ENCODE data around the gene FKBP1A. TPM values are rescaled to one million over a fixed set of nuclear protein-coding genes. Genes with fewer than 3 reads are reported as not detected.

The FKBP1A gene
- total and polyA plus RNA-seq, 12 donors, result 51.7 to 917 (median 137) TPM

GRCh38 chr20:1375515-1375914 lies 17.3 kb downstream of the FKBP1A start:
- H3K4me1 ChIP-seq (replicated peaks in 1 of 2), result peaks cover 27 to 76% of the 10 kb centered on the region in 2 donors
- H3K4me3 ChIP-seq, result no peak overlapping the region
- DNase-seq, result peak in 1 of 7 donors; percentile 49
- peak overlapping the region in 2 of 5 donors; percentile 65 to 71 for H3K27ac ChIP-seq
- intact Hi-C loops (cut with DNase I), result no loop called here
- peaks cover 0 to 25% of the 10 kb centered on the region in 2 donors for H3K36me3 ChIP-seq (replicated peaks in 1 of 2)
- H3K9me3 ChIP-seq (replicated peaks in 1 of 3), result no peaks in the 10 kb centered on the region
- no peaks in the 10 kb centered on the region for H3K27me3 ChIP-seq
- TF ChIP-seq POLR2A (IDR thresholded peaks at IDR 0.05) (no peak), CTCF (IDR thresholded peaks at IDR 0.05) (no peak)
- WGBS, 4 donors, result 38 to 65% (median 55%) methylated on average over 8 of the region's 8 CpGs

DNA sequence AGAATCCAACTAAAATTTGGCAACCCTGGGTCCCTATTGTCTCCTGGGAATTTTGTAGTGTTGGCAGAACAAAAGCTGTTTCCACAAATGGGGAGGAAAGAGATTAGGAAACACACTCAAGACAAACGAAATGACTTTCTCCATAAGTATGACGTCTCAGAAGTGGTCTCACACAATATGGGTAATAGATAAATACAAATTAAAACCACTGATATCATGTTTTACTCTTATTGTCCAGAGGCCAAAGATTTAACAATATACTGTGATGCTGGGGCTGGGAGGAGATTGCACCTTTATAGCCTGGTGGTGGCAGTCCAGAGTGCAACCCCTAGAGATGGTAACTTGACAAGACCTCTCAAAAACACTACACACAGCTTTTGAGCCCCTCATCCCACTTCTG lies 18.6 kb downstream of the FKBP1A start:
- H3K27me3 ChIP-seq, result no peaks in the 10 kb centered on the region
- no peak for TF ChIP-seq POLR2A (IDR thresholded peaks at IDR 0.05)
- peak in 2 of 6 experiments; percentile 3 to 20 for TF ChIP-seq CTCF (IDR thresholded peaks at IDR 0.05)
- H3K9me3 ChIP-seq (replicated peaks in 1 of 3), result no peaks in the 10 kb centered on the region
- peak overlapping the region in 2 of 5 donors; percentile 45 to 49 for H3K27ac ChIP-seq
- no peak for DNase-seq
- peaks cover 30 to 81% of the 10 kb centered on the region in 2 donors for H3K4me1 ChIP-seq (replicated peaks in 1 of 2)
- intact Hi-C loops (cut with DNase I), result no loop called here
- no peak overlapping the region for H3K4me3 ChIP-seq
- H3K36me3 ChIP-seq (replicated peaks in 1 of 2), result peaks cover 0 to 25% of the 10 kb centered on the region in 2 donors
- WGBS, 4 donors, result 61 to 76% (median 68%) methylated on average over 2 of the region's 2 CpGs

- Histone ChIP-seq H3K27ac (peak overlapping the region in 2 of 5 donors; percentile 7 to 45), H3K36me3 (replicated peaks in 1 of 2) (peaks cover 0 to 25% of the 10 kb centered on the region in 2 donors), H3K4me1 (replicated peaks in 1 of 2) (peaks cover 30 to 75% of the 10 kb centered on the region in 2 donors), H3K9me3 (replicated peaks in 1 of 3) (no peaks in the 10 kb centered on the region), H3K27me3 (no peaks in the 10 kb centered on the region), H3K4me3 (no peak overlapping the region)
- intact Hi-C loops (cut with DNase I), result no loop called here
- WGBS, 4 donors, result 76 to 86% (median 81%) methylated on average over 4 of the region's 4 CpGs
- no peak for TF ChIP-seq CTCF (IDR thresholded peaks at IDR 0.05)
- no peak for TF ChIP-seq POLR2A (IDR thresholded peaks at IDR 0.05)
- DNase-seq, result no peak
These were observed 19.2 kb downstream of the FKBP1A start for GRCh38 chr20:1373614-1374013.

- intact Hi-C loops (cut with DNase I), result no loop called here
- DNase-seq, result no peak
- Histone ChIP-seq H3K4me3 (no peak overlapping the region), H3K9me3 (replicated peaks in 1 of 3) (no peaks in the 10 kb centered on the region), H3K36me3 (replicated peaks in 1 of 2) (peaks cover 0 to 29% of the 10 kb centered on the region in 2 donors), H3K4me1 (replicated peaks in 1 of 2) (peaks cover 25 to 69% of the 10 kb centered on the region in 2 donors), H3K27ac (peak overlapping the region in 2 of 5 donors; percentile 7 to 45), H3K27me3 (no peaks in the 10 kb centered on the region)
- TF ChIP-seq CTCF (IDR thresholded peaks at IDR 0.05), result no peak
- no peak for TF ChIP-seq POLR2A (IDR thresholded peaks at IDR 0.05)
- 75 to 86% (median 83%) methylated on average over 3 of the region's 3 CpGs for WGBS, 4 donors
These were observed 19.8 kb downstream of the FKBP1A start for GRCh38 chr20:1373036-1373435.

All from adrenal gland (tissue), 12 donors.